Measurements from ENCODE around the gene ARPC1B.

ARPC1B gene

GRCh38 chr7:99438573-99439480 is 64.3 kb downstream of the ARPC1B start, which contains the start of the genes CPSF4 and PTCD1:
Gene CPSF4, plus strand, starts transcription at chr7:99438943. Its CDS starts 140 bp downstream, at chr7:99439083.
Gene PTCD1, minus strand, starts transcription at chr7:99438798. Its CDS starts 3,556 bp downstream, at chr7:99435242.
- peak; percentile 96 for DNase-seq (ENCODE audit: low read depth)
- no peak for TF ChIP-seq CTCF (IDR thresholded peaks at IDR 0.05; ENCODE audit: low read length, missing control alignments)
- H3K4me3 ChIP-seq (replicated peaks; ENCODE audit: low read depth, low read length): peak within 1 kb of the TSS; percentile 96

- TF ChIP-seq CTCF (IDR thresholded peaks at IDR 0.05; ENCODE audit: low read length, missing control alignments): no peak
- peak; percentile 31 for DNase-seq (ENCODE audit: low read depth)
- peak overlapping the region; percentile 96 for H3K4me3 ChIP-seq (replicated peaks; ENCODE audit: low read depth, low read length)
These were observed 65.7 kb downstream of the ARPC1B start for GRCh38 chr7:99440195-99440594.

All from fibroblast of pulmonary artery (primary cell).